HCT116 (cell line): ENCODE data around the gene HAUS6. TPM values are rescaled to one million over a fixed set of nuclear protein-coding genes. Genes with fewer than 3 reads are reported as not detected.

Source experiments
- ATAC-seq: fragments of 200-7000 bp; cut with Tn5 transposase; 2 replicates; pipeline ENCODE4 v1.9.1; 2020; ENCODE audit warnings: mild to moderate bottlenecking, moderate library complexity
- BruUV-seq: library from RNA; stranded (reverse); fragments of 400-500 nt; replicated peaks from 2 replicates; lab custom pipeline; 2021; lab: Mats Ljungman, UMichigan
- CTCF ChIA-PET: fragments of 300-600 bp; sonication (Branson Sonifier 250); formaldehyde crosslinking; loops from one replicate; lab custom pipeline; 2021; ENCODE audit warnings: antibody characterized with exemption; lab: Charles Lee
- POLR2A ChIA-PET: fragments of 300-600, 350-600 bp; sonication (Branson Sonifier 250); formaldehyde crosslinking; loops from one replicate; lab custom pipeline; 2021; ENCODE audit warnings: antibody characterized with exemption; lab: Charles Lee
- RAD21 ChIA-PET, 2 experiments: fragments of 300-600 bp; sonication (Branson Sonifier 250); formaldehyde crosslinking; loops; one replicate each; lab custom pipeline; 2023; ENCODE audit warnings: low total read pairs in 2 of 2; ENCODE audit not compliant: uncharacterized antibody in 2 of 2, unreplicated experiment in 2 of 2, low non-redundant PET in 1 of 2; lab: Charles Lee
- DNase-seq: peaks from one replicate; pipeline ENCODE4 v3.0.0-alpha.2; 2010; ENCODE audit warnings: low read depth, low spot score
- H2AFZ ChIP-seq: fragments of 200-600 bp; shearing (Covaris generic), sonication (generic); 2 replicates; pipeline ENCODE4 v1.6.1; 2017; ENCODE audit warnings: low read depth, mixed run types, mixed read lengths, antibody characterized with exemption, low read length; ENCODE audit not compliant: poor library complexity, severe bottlenecking
- H3K27ac ChIP-seq: 2 replicates; pipeline ENCODE4 v1.5.1; 2012; ENCODE audit warnings: low read depth, low read length
- H3K27me3 ChIP-seq: fragments of 200-600 bp; sonication (generic); 2 replicates; pipeline ENCODE4 v1.6.1; 2016; ENCODE audit warnings: mixed run types, low read length, mixed read lengths; ENCODE audit not compliant: insufficient read depth
- H3K36me3 ChIP-seq, 2 experiments: fragments of 200-500 bp in 1 of 2; fragments of 200-600 bp in 1 of 2; sonication (Bioruptor generic) in 1 of 2; sonication (generic) in 1 of 2; 2 replicates each; pipeline versions ENCODE4 v1.5.1 to v1.6.1; 2014 to 2016; ENCODE audit warnings: low read length in 2 of 2, inconsistent platforms in 1 of 2, mixed read lengths in 1 of 2, mixed run types in 1 of 2; ENCODE audit not compliant: insufficient read depth in 2 of 2, control insufficient read depth in 1 of 2
- H3K4me1 ChIP-seq, 2 experiments: fragments of 200-600 bp in 1 of 2; sonication (generic) in 1 of 2; 2 replicates each; pipeline versions ENCODE4 v1.5.1 to v1.6.1; 2012 to 2017; ENCODE audit warnings: low read length in 2 of 2, inconsistent platforms in 1 of 2, mild to moderate bottlenecking in 1 of 2, mixed read lengths in 1 of 2, mixed run types in 1 of 2, moderate library complexity in 1 of 2; ENCODE audit not compliant: insufficient read depth in 2 of 2, control insufficient read depth in 1 of 2
- H3K4me2 ChIP-seq: fragments of 200-600 bp; sonication (generic); 2 replicates; pipeline ENCODE4 v1.6.1; 2017; ENCODE audit warnings: mixed run types, low read length, mixed read lengths
- H3K4me3 ChIP-seq, 2 experiments: fragments of 200-600 bp in 1 of 2; sonication (generic) in 1 of 2; replicated peaks in 1 of 2; 2 replicates each; pipeline ENCODE4 v1.5.1; 2011 to 2016; ENCODE audit warnings: low read length in 2 of 2, control low read depth in 1 of 2, low read depth in 1 of 2, mild to moderate bottlenecking in 1 of 2, mixed read lengths in 1 of 2, mixed run types in 1 of 2
- H3K79me2 ChIP-seq: fragments of 200-600 bp; sonication (generic); 2 replicates; pipeline ENCODE4 v1.6.1; 2017; ENCODE audit warnings: mild to moderate bottlenecking, mixed run types, low read length, moderate library complexity, mixed read lengths; ENCODE audit not compliant: insufficient read depth
- H3K9ac ChIP-seq: fragments of 200-600 bp; sonication (generic); 2 replicates; pipeline ENCODE4 v1.6.1; 2016; ENCODE audit warnings: low read length, mixed read lengths
- H3K9me2 ChIP-seq: fragments of 200-600 bp; sonication (generic), shearing (Covaris generic); 2 replicates; pipeline ENCODE4 v1.6.1; 2017; ENCODE audit warnings: mixed run types, mild to moderate bottlenecking, moderate library complexity; ENCODE audit not compliant: insufficient read depth
- H3K9me3 ChIP-seq, 2 experiments: fragments of 200-500 bp in 1 of 2; fragments of 200-600 bp in 1 of 2; sonication (Bioruptor generic) in 1 of 2; sonication (generic) in 1 of 2; 2 replicates each; pipeline ENCODE4 v1.6.1; 2014 to 2017; ENCODE audit warnings: low read length in 2 of 2, mixed read lengths in 2 of 2, inconsistent platforms in 1 of 2, low read depth in 1 of 2, mild to moderate bottlenecking in 1 of 2, mixed run types in 1 of 2, moderate library complexity in 1 of 2; ENCODE audit not compliant: control insufficient read depth in 1 of 2, insufficient read depth in 1 of 2
- H4K20me1 ChIP-seq: fragments of 200-600 bp; sonication (generic), shearing (Covaris generic); 2 replicates; pipeline ENCODE4 v1.6.1; 2017; ENCODE audit warnings: mixed run types, mild to moderate bottlenecking, moderate library complexity; ENCODE audit not compliant: insufficient read depth
- CEBPB ChIP-seq: IDR thresholded peaks from 2 replicates; pipeline ENCODE4 v1.6.1; 2012; ENCODE audit warnings: low read depth
- EGR1 ChIP-seq: IDR thresholded peaks from 2 replicates; pipeline ENCODE4 v1.6.1; 2012; ENCODE audit warnings: low read depth
- FOSL1 ChIP-seq: IDR thresholded peaks from 2 replicates; pipeline ENCODE4 v1.6.1; 2012; ENCODE audit warnings: low read depth
- JUND ChIP-seq: IDR thresholded peaks from 2 replicates; pipeline ENCODE4 v1.6.1; 2012
- POLR2AphosphoS5 ChIP-seq: IDR thresholded peaks from 2 replicates; pipeline ENCODE4 v1.6.1; 2011; ENCODE audit warnings: mild to moderate bottlenecking, low read depth, low read length, moderate library complexity
- SP1 ChIP-seq: IDR thresholded peaks from 2 replicates; pipeline ENCODE4 v1.6.1; 2012; ENCODE audit warnings: low read depth
- TCF7L2 ChIP-seq: IDR thresholded peaks from 2 replicates; pipeline ENCODE4 v1.7.0; 2011; ENCODE audit warnings: borderline replicate concordance, inconsistent platforms; ENCODE audit not compliant: insufficient read depth, insufficient read length; ENCODE audit errors: extremely low read depth
- YY1 ChIP-seq: IDR thresholded peaks from 2 replicates; pipeline ENCODE4 v1.6.1; 2011; ENCODE audit warnings: low read length, low read depth, moderate library complexity, mild to moderate bottlenecking; ENCODE audit not compliant: insufficient replicate concordance; ENCODE audit errors: extremely low read depth
- ZFX ChIP-seq: fragments of 450-650 bp; IDR thresholded peaks from 2 replicates; pipeline ENCODE4 v1.6.1; 2017
- ZNF274 ChIP-seq: fragments of 200-500 bp; sonication (Bioruptor generic); IDR thresholded peaks from 2 replicates; pipeline ENCODE4 v1.6.1; 2014; ENCODE audit warnings: mild to moderate bottlenecking, low read depth, low read length, inconsistent platforms
- intact Hi-C: fragments of 100-400 bp; cut with micrococcal nuclease; formaldehyde crosslinking; loops from 2 replicates; pipeline ENCODE4 v1.10.0; 2022
- total RNA-seq: library from RNA; stranded (reverse); gene quantifications from one replicate; pipeline ENCODE4 v1.2.1, GENCODE V29; 2021; ENCODE audit not compliant: unreplicated experiment
- TF ChIP-seq, protein P1 (sequence below), 3 experiments: fragments of 200-600 bp in 1 of 3; sonication (generic) in 1 of 3; IDR thresholded peaks in 2 of 3; conservative IDR thresholded peaks in 1 of 3; 2 replicates each; pipeline ENCODE4 v1.5.1; 2012 to 2017; ENCODE audit warnings: low read depth in 2 of 3, low read length in 2 of 3, antibody characterized with exemption in 1 of 3, borderline replicate concordance in 1 of 3, control low read depth in 1 of 3, mild to moderate bottlenecking in 1 of 3, mixed read lengths in 1 of 3, mixed run types in 1 of 3, moderate library complexity in 1 of 3; ENCODE audit not compliant: insufficient read depth in 1 of 3
- TF ChIP-seq, protein P2 (sequence below): IDR thresholded peaks from 2 replicates; pipeline ENCODE4 v1.6.1; 2011; ENCODE audit warnings: mild to moderate bottlenecking, low read length, moderate library complexity; ENCODE audit not compliant: insufficient replicate concordance; ENCODE audit errors: extremely low read depth
- TF ChIP-seq, protein P3 (sequence below): IDR thresholded peaks from 2 replicates; pipeline ENCODE4 v1.6.1; 2012

Gene HAUS6
- total RNA-seq, 1 experiment from 2014 or later, result 28.8 TPM

DNA sequence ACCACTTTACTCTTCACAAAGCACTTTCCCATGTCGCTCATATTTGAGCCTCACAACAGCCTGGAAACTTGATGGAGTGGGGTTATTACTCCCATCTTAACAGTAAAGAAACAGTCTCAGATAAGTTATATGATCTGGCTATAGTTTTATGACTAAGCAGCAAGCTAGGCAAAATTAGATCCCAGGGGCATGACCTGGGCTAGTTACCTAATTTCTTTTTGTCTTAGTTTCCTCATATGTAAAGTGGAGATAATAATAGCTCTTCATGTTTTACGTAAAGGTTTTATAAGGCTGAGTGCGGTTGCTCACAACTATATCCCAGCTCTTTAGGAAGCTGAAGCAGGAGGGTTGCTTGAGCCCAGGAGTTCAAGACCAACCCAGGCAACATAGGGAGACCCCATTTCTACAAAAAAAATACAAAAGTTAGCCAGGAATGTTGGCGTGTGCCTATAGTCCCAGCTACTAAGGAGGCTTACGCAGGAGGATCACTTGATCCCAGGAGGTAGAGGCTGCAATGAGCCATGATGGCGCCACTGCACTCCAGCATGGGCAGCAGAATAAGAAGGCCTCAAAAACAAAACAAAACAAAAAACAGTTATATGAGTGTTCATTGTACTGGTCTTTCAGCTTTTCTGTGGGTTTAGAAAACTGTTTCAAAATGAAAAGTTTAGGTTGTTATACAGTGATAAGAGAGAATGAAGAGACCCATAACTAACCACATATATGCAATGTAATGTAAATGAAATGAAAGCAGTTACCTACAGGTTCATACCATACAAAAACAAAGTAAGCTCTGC lies 31.0 kb upstream of the HAUS6 start (continued):
- TF ChIP-seq, protein P1, sequence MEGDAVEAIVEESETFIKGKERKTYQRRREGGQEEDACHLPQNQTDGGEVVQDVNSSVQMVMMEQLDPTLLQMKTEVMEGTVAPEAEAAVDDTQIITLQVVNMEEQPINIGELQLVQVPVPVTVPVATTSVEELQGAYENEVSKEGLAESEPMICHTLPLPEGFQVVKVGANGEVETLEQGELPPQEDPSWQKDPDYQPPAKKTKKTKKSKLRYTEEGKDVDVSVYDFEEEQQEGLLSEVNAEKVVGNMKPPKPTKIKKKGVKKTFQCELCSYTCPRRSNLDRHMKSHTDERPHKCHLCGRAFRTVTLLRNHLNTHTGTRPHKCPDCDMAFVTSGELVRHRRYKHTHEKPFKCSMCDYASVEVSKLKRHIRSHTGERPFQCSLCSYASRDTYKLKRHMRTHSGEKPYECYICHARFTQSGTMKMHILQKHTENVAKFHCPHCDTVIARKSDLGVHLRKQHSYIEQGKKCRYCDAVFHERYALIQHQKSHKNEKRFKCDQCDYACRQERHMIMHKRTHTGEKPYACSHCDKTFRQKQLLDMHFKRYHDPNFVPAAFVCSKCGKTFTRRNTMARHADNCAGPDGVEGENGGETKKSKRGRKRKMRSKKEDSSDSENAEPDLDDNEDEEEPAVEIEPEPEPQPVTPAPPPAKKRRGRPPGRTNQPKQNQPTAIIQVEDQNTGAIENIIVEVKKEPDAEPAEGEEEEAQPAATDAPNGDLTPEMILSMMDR (IDR thresholded peaks at IDR 0.05 in 2 of 3, conservative IDR thresholded peaks at IDR 0.05 in 1 of 3; ENCODE audit: borderline replicate concordance in 1 of 3, insufficient read depth in 1 of 3, low read depth in 2 of 3, low read length in 2 of 3), result no peak
- TF ChIP-seq ZNF274 (no peak), FOSL1 (no peak)

DNA sequence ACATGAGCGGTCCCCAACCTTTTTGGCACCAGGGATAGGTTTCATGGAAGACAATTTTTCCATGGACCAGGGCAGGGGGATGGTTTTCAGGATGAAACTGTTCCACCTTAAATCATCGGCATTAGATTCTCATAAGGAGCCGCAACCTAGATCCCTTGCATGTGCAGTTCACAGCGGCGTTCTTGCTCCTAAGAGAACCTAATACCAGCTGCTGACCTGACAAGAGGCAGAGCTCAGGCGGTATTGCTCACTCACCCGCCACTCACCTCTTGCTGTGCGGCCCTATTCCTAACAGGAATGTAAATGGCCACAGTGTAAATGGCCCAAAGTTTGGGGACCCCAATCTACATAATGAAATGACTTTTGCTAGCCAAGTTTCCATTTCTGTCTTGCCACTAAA lies 27.7 kb upstream of the HAUS6 start:
- intact Hi-C loops, result no loop called here

More for the DNA sequence above, 27.7 kb upstream of the HAUS6 start:
- no peak overlapping the region for H3K4me2 ChIP-seq
- peak overlapping the region; percentile 26 for H2AFZ ChIP-seq
- no peak overlapping the region for H3K4me3 ChIP-seq
- ATAC-seq (no peak), DNase-seq (no peak)
- no peaks in the 10 kb centered on the region for H3K9me3 ChIP-seq
- H3K27ac ChIP-seq, result no peak overlapping the region
- H3K79me2 ChIP-seq, result no peaks in the 10 kb centered on the region
- H4K20me1 ChIP-seq, result no peaks in the 10 kb centered on the region
- ChIA-PET POLR2A (no interaction called here), CTCF (no interaction called here), RAD21 (no interaction called here)
- no peaks in the 10 kb centered on the region for H3K27me3 ChIP-seq
- TF ChIP-seq ZFX (no peak), TCF7L2 (no peak), POLR2AphosphoS5 (no peak), SP1 (no peak), FOSL1 (no peak), JUND (no peak), CEBPB (no peak), YY1 (no peak), EGR1 (no peak)
- TF ChIP-seq, protein P2, sequence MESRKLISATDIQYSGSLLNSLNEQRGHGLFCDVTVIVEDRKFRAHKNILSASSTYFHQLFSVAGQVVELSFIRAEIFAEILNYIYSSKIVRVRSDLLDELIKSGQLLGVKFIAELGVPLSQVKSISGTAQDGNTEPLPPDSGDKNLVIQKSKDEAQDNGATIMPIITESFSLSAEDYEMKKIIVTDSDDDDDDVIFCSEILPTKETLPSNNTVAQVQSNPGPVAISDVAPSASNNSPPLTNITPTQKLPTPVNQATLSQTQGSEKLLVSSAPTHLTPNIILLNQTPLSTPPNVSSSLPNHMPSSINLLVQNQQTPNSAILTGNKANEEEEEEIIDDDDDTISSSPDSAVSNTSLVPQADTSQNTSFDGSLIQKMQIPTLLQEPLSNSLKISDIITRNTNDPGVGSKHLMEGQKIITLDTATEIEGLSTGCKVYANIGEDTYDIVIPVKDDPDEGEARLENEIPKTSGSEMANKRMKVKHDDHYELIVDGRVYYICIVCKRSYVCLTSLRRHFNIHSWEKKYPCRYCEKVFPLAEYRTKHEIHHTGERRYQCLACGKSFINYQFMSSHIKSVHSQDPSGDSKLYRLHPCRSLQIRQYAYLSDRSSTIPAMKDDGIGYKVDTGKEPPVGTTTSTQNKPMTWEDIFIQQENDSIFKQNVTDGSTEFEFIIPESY, result no peak
- TF ChIP-seq, protein P3, sequence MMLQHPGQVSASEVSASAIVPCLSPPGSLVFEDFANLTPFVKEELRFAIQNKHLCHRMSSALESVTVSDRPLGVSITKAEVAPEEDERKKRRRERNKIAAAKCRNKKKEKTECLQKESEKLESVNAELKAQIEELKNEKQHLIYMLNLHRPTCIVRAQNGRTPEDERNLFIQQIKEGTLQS, result no peak
- H3K9ac ChIP-seq, result no peak overlapping the region
- BruUV-seq, result no TSS peak
- H3K4me1 ChIP-seq, result peaks cover 5 to 20% of the 10 kb centered on the region in 2 experiments; a peak in 3 of 4 replicates
- H3K9me2 ChIP-seq, result no peaks in the 10 kb centered on the region
- no peaks in the 10 kb centered on the region for H3K36me3 ChIP-seq
